Aorta (tissue), 5 donors: ENCODE data around the gene C1orf21. TPM values are rescaled to one million over a fixed set of nuclear protein-coding genes. Genes with fewer than 3 reads are reported as not detected.

Source experiments
- ATAC-seq: fragments of 200-7000 bp; cut with Tn5 transposase; one replicate; pipeline ENCODE4 v1.9.1; 2022; ENCODE audit warnings: moderate library complexity; ENCODE audit not compliant: low FRiP score
- DNase-seq, 2 donors: peaks; one replicate each; pipeline ENCODE4 v3.0.0-alpha.2; 2020
- H3K27ac ChIP-seq, 2 donors: one replicate each; pipeline ENCODE4 v1.5.1; 2013; ENCODE audit warnings: low read length in 2 of 2, mild to moderate bottlenecking in 2 of 2, moderate library complexity in 2 of 2, control low read depth in 1 of 2, inconsistent platforms in 1 of 2, low read depth in 1 of 2
- H3K27me3 ChIP-seq, 2 donors: one replicate each; pipeline ENCODE4 v1.6.1; 2013; ENCODE audit warnings: control low read depth in 1 of 2, low read length in 1 of 2, mild to moderate bottlenecking in 1 of 2, moderate library complexity in 1 of 2; ENCODE audit not compliant: insufficient read depth in 2 of 2, control insufficient read depth in 1 of 2
- H3K36me3 ChIP-seq, 2 donors: one replicate each; pipeline ENCODE4 v1.6.1; 2013; ENCODE audit warnings: control low read depth in 1 of 2, low read length in 1 of 2, mild to moderate bottlenecking in 1 of 2; ENCODE audit not compliant: insufficient read depth in 2 of 2, control insufficient read depth in 1 of 2
- H3K4me1 ChIP-seq, 2 donors: one replicate each; pipeline ENCODE4 v1.6.1; 2013; ENCODE audit warnings: low read length in 2 of 2, control low read depth in 1 of 2, mild to moderate bottlenecking in 1 of 2, moderate library complexity in 1 of 2; ENCODE audit not compliant: insufficient read depth in 2 of 2, control insufficient read depth in 1 of 2
- H3K4me3 ChIP-seq, 2 donors: one replicate each; pipeline ENCODE4 v1.5.1; 2013; ENCODE audit warnings: low read length in 2 of 2, control low read depth in 1 of 2, mild to moderate bottlenecking in 1 of 2
- H3K9me3 ChIP-seq: one replicate; pipeline ENCODE4 v1.6.1; 2013; ENCODE audit warnings: mild to moderate bottlenecking, low read length; ENCODE audit not compliant: control insufficient read depth
- WGBS, 2 donors: extraction: QIAGEN DNeasy Blood & Tissue Kit; methylation state at CpG; one replicate each; pipeline ENCODE4 v1.1.7; 2013; 5-methylcytosine and 5-hydroxymethylcytosine counted together
- intact Hi-C, 2 donors: fragments of 100-400 bp; cut with DNase I; formaldehyde crosslinking; loops; one replicate each; pipeline versions ENCODE4 v1.14.2 to v1.15.0; 2022
- polyA plus RNA-seq, 2 donors: library from polyadenylated mRNA; stranded (reverse); fragments of 200-250 nt; gene quantifications; one replicate each; pipeline ENCODE4 v1.2.3, GENCODE V29; 2013
- total RNA-seq, 2 donors: library from RNA; stranded (reverse); fragmentation: NEBNext Ultra II Directional; extraction: Animal tissue kit (Norgen Biotek cat#: 25700); gene quantifications; one replicate each; pipeline ENCODE4 v1.2.1, GENCODE V29; 2021
- donor health status: healthy with polysubstance abuse.
- donor health status: Bipolar disorder and iron deficiency.
- donor health status: DM: no; HTN: no; CAD: no.
- donor health status: DM: no; HTN: no; CAD: no.
- donor health status: DM: yes; HTN: yes; CAD: no.

The C1orf21 gene
- total and polyA plus RNA-seq, 4 donors: 7.6 to 65.7 (median 42.9) TPM

DNA sequence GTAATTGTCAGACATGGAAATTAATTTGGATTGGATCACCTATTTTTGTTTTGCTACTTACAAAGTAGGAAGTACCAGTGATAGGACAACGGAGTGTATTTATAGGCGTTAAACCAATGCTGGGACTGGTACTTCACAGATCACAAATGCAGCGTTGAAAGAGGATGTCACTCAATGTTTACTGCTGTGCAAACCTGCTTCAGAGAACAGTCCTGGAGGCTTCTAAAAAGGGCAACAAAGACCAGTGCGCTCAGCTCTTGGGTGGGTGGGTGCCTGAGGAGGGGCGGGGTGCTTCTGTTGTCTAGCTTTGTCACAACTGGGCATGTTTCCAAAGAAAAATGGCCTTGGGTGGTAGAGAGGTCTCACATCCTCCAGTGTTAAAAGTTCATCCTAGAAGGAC is 2.1 kb downstream of the C1orf21 start:
- intact Hi-C loops: loop anchor here (5.0 to 10.0 kb wide), 5 partner anchors 96 to 273 kb away; no protein-coding TSS in a partner anchor
- no peaks in the 10 kb centered on the region for H3K9me3 ChIP-seq
- no peaks in the 10 kb centered on the region for H3K36me3 ChIP-seq
- no peak for DNase-seq
- WGBS, 2 donors: 91 to 92% methylated on average over 5 of the region's 5 CpGs
- no peak for ATAC-seq
- H3K27me3 ChIP-seq: no peaks in the 10 kb centered on the region
- H3K4me1 ChIP-seq: peaks cover 0 to 3% of the 10 kb centered on the region in 2 donors
- no peak overlapping the region for H3K4me3 ChIP-seq
- H3K27ac ChIP-seq: no peak overlapping the region

GRCh38 chr1:184389446-184389845 is 2.6 kb downstream of the C1orf21 start:
- Histone ChIP-seq H3K27me3 (no peaks in the 10 kb centered on the region), H3K4me1 (peaks cover 0 to 6% of the 10 kb centered on the region in 2 donors), H3K27ac (no peak overlapping the region), H3K9me3 (no peaks in the 10 kb centered on the region), H3K4me3 (no peak overlapping the region), H3K36me3 (no peaks in the 10 kb centered on the region)
- no peak for ATAC-seq
- 84% methylated on average over 2 of the region's 2 CpGs for WGBS, 2 donors
- no peak for DNase-seq
- intact Hi-C loops: loop anchor here (5.0 to 10.0 kb wide), 5 partner anchors 95 to 273 kb away; no protein-coding TSS in a partner anchor

DNA sequence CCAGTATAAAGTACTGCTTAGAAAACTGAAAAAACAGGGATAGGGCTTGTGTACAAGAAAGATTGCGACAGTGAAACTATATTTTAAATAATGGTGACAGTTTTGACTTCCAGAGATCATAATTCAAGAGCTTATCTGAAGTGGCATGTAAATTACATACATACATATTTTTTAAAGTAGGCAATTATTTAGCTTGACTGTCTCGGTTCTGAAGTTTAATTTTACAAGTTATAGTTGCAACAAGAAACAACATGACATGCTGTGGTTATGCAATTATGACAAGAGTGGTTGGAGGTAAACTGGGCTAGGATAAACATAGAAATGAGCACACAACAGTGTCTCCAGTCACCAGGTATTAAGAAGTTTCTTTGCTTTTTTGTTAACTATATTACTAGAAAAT is 4.1 kb downstream of the C1orf21 start:
- no peak for DNase-seq
- Histone ChIP-seq H3K9me3 (no peaks in the 10 kb centered on the region), H3K27me3 (no peaks in the 10 kb centered on the region), H3K36me3 (no peaks in the 10 kb centered on the region), H3K27ac (no peak overlapping the region), H3K4me1 (peaks cover 0 to 6% of the 10 kb centered on the region in 2 donors), H3K4me3 (no peak overlapping the region)
- no peak for ATAC-seq
- intact Hi-C loops: no loop called here
- WGBS, 2 donors: 91% methylated on average over 2 of the region's 2 CpGs

- no peak for ATAC-seq
- Histone ChIP-seq H3K9me3 (no peaks in the 10 kb centered on the region), H3K36me3 (no peaks in the 10 kb centered on the region), H3K27me3 (no peaks in the 10 kb centered on the region), H3K4me3 (no peak overlapping the region), H3K4me1 (peaks cover 0 to 6% of the 10 kb centered on the region in 2 donors), H3K27ac (no peak overlapping the region)
- DNase-seq: no peak
- intact Hi-C loops: no loop called here
- whole genome bisulfite sequencing, 2 donors: 84 to 90% methylated on average over 6 of the region's 6 CpGs
These were observed 5.2 kb downstream of the C1orf21 start for GRCh38 chr1:184392067-184392466.

- intact Hi-C loops: no loop called here
- Histone ChIP-seq H3K27ac (no peak overlapping the region), H3K4me1 (peaks cover 0 to 6% of the 10 kb centered on the region in 2 donors)
These were observed 6.1 kb downstream of the C1orf21 start for GRCh38 chr1:184392779-184393522.

DNA sequence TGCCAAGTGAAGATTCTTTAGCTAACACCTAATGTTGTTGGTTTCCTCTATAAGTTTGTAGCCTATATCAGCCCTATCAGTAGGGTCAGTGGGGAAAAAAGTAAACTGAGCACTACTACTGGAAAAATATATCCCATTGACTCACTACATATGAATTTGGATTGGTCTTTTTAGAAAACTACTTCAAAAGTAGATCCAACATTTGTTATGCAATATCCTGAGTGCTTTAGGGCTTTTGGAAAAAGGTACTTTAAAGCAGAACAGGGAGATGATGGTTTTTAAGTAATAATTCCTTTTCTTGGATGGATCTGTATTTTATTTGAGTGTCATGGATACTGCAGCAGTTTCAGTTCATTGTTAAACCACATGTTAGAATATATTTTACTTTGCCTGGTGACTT is 7.1 kb downstream of the C1orf21 start:
- no peak for ATAC-seq
- DNase-seq: no peak
- Histone ChIP-seq H3K4me3 (no peak overlapping the region), H3K27me3 (no peaks in the 10 kb centered on the region), H3K4me1 (peaks cover 0 to 5% of the 10 kb centered on the region in 2 donors), H3K27ac (no peak overlapping the region), H3K9me3 (no peaks in the 10 kb centered on the region), H3K36me3 (no peaks in the 10 kb centered on the region)
- intact Hi-C loops: no loop called here

More at GRCh38 chr1:184392779-184393522, 6.1 kb downstream of the C1orf21 start:
- Histone ChIP-seq H3K4me3 (no peak overlapping the region), H3K9me3 (no peaks in the 10 kb centered on the region), H3K27me3 (no peaks in the 10 kb centered on the region), H3K36me3 (no peaks in the 10 kb centered on the region)
- ATAC-seq: no peak
- no peak for DNase-seq
- WGBS, 2 donors: 95% methylated on average over 5 of the region's 5 CpGs

GRCh38 chr1:184395370-184395769 is 8.5 kb downstream of the C1orf21 start:
- ATAC-seq: no peak
- no peak overlapping the region for H3K27ac ChIP-seq
- H3K4me3 ChIP-seq: no peak overlapping the region
- no peak for DNase-seq
- intact Hi-C loops: no loop called here
- peaks cover 0 to 3% of the 10 kb centered on the region in 2 donors for H3K4me1 ChIP-seq
- no peaks in the 10 kb centered on the region for H3K36me3 ChIP-seq
- H3K9me3 ChIP-seq: no peaks in the 10 kb centered on the region
- H3K27me3 ChIP-seq: no peaks in the 10 kb centered on the region
- WGBS, 2 donors: 89 to 92% methylated on average over 2 of the region's 2 CpGs

GRCh38 chr1:184395937-184396480 is 9.2 kb downstream of the C1orf21 start:
- WGBS, 2 donors: 96 to 98% methylated on average over 2 of the region's 2 CpGs
- H3K4me3 ChIP-seq: no peak overlapping the region
- intact Hi-C loops: no loop called here

More at GRCh38 chr1:184395937-184396480, 9.2 kb downstream of the C1orf21 start:
- ATAC-seq (no peak), DNase-seq (no peak)
- Histone ChIP-seq H3K27ac (no peak overlapping the region), H3K36me3 (no peaks in the 10 kb centered on the region), H3K9me3 (no peaks in the 10 kb centered on the region), H3K4me1 (peaks cover 0 to 3% of the 10 kb centered on the region in 2 donors), H3K27me3 (no peaks in the 10 kb centered on the region)
